Naive thymus-derived CD8-positive, alpha-beta T cell (primary cell): ENCODE results near the gene PCNX1. TPM values are rescaled to one million over a fixed set of nuclear protein-coding genes. Genes with fewer than 3 reads are reported as not detected.
A peak's percentile ranks its signal among the peaks of the same experiment; 100 is the strongest.
"Not testable (repeated sequence)": the region's sequence is repeated elsewhere in the genome, so short reads cannot be mapped to it uniquely, and the experiment has no call there.

ENCODE experiments used
- ATAC-seq, 2 donors: fragments of 150-1000 bp; cut with Tn5 transposase in 1 of 2; sonication (Bioruptor Pico), chemical (Tn5 transposase) in 1 of 2; 1 replicate in 1 of 2; 2 replicates in 1 of 2; pipeline ENCODE4 v1.10.0; 2021; ENCODE audit warnings: mild to moderate bottlenecking in 2 of 2, moderate library complexity in 2 of 2
- POLR2A ChIA-PET: fragments of 350-600 bp; sonication (Branson Sonifier 250); formaldehyde crosslinking; loops from one replicate; lab custom pipeline; 2021; ENCODE audit warnings: antibody characterized with exemption; lab: Charles Lee
- DNase-seq, 10 donors: peaks; one replicate each; pipeline versions ENCODE4 v3.0.0 to v3.0.0-alpha.2; 2020 to 2022
- H3K27ac Mint-ChIP-seq, 10 donors: one replicate each; pipeline ENCODE4 v1.8.0; 2020 to 2022; ENCODE audit warnings: mild to moderate bottlenecking in 10 of 10, mixed read lengths in 10 of 10, moderate library complexity in 4 of 10, inconsistent platforms in 1 of 10
- H3K27me3 Mint-ChIP-seq, 5 donors: one replicate each; pipeline ENCODE4 v1.8.0; 2021 to 2022; ENCODE audit warnings: mixed read lengths in 5 of 5
- H3K36me3 Mint-ChIP-seq, 3 donors: one replicate each; pipeline ENCODE4 v1.8.0; 2020 to 2022; ENCODE audit warnings: mixed read lengths in 3 of 3, mild to moderate bottlenecking in 2 of 3, inconsistent platforms in 1 of 3
- H3K4me1 Mint-ChIP-seq, 4 donors: one replicate each; pipeline ENCODE4 v1.8.0; 2021 to 2022; ENCODE audit warnings: mixed read lengths in 4 of 4
- H3K4me3 Mint-ChIP-seq, 10 donors: one replicate each; pipeline ENCODE4 v1.8.0; 2020 to 2022; ENCODE audit warnings: mild to moderate bottlenecking in 10 of 10, mixed read lengths in 10 of 10, moderate library complexity in 6 of 10, inconsistent platforms in 1 of 10
- H3K9me3 Mint-ChIP-seq, 9 donors: one replicate each; pipeline ENCODE4 v1.8.0; 2020 to 2022; ENCODE audit warnings: mixed read lengths in 9 of 9, mild to moderate bottlenecking in 3 of 9, inconsistent platforms in 1 of 9, moderate library complexity in 1 of 9
- polyA plus RNA-seq, 3 donors: library from polyadenylated mRNA; unstranded; fragments of 300-500 nt; fragmentation: Illumina TruSeq; gene quantifications; one replicate each; pipeline ENCODE4 v1.2.3, GENCODE V29; 2021
- total RNA-seq, 8 experiments: library from RNA in 2 of 8; stranded (reverse) in 2 of 8; gene quantifications; one replicate each; pipeline ENCODE4 v1.2.3 and lab custom pipeline; 2021 to 2026

Gene PCNX1
- total RNA-seq (10 to 100 TPM; 73.7 to 78.6 TPM), polyA plus RNA-seq (1 to 10 TPM; 5.5 to 8.3 (median 7.9) TPM), total RNA-seq (lab: John Stamatoyannopoulos, UW) (133 to 291 (median 265) reads per million in 6 experiments)

GRCh38 chr14:70907176-70907995, at the start of gene PCNX1:
Gene PCNX1, plus strand, starts transcription at chr14:70907459. Its CDS starts 392 bp downstream, at chr14:70907851.
- Mint-ChIP-seq H3K4me1 (peaks cover 18 to 62% (median 54%) of the 10 kb centered on the region in 4 donors), H3K4me3 (peak within 1 kb of the TSS; percentile 79 to 95 (median 92)), H3K27ac (peak within 1 kb of the TSS; percentile 96 to 99 (median 98)), H3K36me3 (no peaks in the 10 kb centered on the region), H3K9me3 (no peaks in the 10 kb centered on the region), H3K27me3 (no peaks in the 10 kb centered on the region)
- POLR2A ChIA-PET = interaction anchor here (0.5 to 4.1 kb wide), 26 partner anchors 8 to 266 kb away, joined by 3 to 71 read pairs (median 8); partner anchors contain the start of genes MAP3K9 and TTC9
- ATAC-seq = peak; percentile 80
- peak; percentile 86 to 96 (median 90) for DNase-seq

DNA sequence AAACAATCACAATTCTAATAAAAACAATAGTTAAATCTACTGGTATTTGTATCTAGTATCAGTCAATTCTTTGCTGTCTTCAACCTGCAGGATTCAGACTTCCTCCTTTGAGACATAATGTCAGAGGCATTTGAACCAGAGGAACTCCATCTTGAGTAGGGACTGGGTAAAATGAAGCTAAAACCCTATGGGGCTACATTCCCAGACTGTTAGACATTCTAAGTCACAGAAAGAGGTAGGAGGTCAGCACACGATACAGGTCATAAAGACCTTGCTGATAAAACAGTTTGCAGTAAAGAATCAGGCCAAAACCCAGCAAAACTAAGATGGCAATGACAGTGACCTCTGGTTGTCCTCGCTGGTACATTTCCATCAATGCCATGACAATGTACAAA, 49.8 kb upstream of the PCNX1 start:
- Mint-ChIP-seq H3K9me3 (peaks cover 0 to 2% (median 0%) of the 10 kb centered on the region in 9 donors), H3K4me3 (no peak overlapping the region), H3K4me1 (no peaks in the 10 kb centered on the region), H3K27ac (no peak overlapping the region), H3K36me3 (no peaks in the 10 kb centered on the region), H3K27me3 (no peaks in the 10 kb centered on the region)
- ATAC-seq (no peak), DNase-seq (no peak)
- POLR2A ChIA-PET = no interaction called here

GRCh38 chr14:70858641-70859040, 48.6 kb upstream of the PCNX1 start:
- no peak for ATAC-seq
- Mint-ChIP-seq H3K27me3 (no peaks in the 10 kb centered on the region), H3K4me3 (no peak overlapping the region), H3K4me1 (peaks cover 0 to 2% (median 0%) of the 10 kb centered on the region in 4 donors), H3K36me3 (no peaks in the 10 kb centered on the region), H3K9me3 (peaks cover 0 to 2% (median 0%) of the 10 kb centered on the region in 9 donors), H3K27ac (no peak overlapping the region)
- POLR2A ChIA-PET = no interaction called here
- DNase-seq = no peak

DNA sequence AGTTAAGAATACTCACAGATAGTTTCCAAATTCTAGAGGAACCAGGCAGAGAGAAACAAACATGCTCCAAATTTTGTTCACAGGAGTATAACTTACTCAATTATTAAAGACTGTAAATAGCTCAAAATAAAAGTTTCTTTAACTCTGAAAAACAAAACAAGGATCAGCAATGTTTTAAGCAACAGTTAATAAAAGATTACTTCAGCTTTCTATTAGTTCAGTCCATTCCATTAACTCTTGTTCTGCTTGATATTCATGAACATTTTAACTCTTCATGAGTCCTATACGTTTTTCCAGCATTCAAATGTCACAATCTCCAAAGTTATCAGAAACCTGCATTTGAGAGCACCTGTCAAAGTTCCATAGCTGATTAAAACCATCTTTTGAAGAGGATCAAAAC, 40.3 kb upstream of the PCNX1 start:
- H3K36me3 Mint-ChIP-seq = peaks cover 0 to 11% (median 7%) of the 10 kb centered on the region in 3 donors

DNA sequence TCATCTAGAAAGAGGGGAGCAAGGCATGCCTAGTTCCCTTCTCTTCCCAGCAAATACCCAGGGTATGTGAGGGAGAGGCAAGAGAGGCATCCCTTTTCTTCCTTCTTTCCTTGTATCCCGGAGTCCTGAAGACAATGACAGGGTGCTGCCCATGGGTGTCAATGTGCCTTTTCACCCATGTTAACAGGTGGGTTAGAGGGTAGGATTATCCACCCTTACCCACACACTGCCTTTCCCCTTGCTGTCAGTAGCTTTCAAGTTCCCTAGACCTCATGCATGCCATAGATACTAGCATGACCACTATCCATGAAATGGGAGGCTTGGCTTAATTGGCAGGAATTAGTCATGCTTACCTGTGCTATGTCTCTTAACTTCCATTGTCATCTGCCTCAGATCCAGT, 36.3 kb upstream of the PCNX1 start:
- H3K27me3 Mint-ChIP-seq = no peaks in the 10 kb centered on the region
- POLR2A ChIA-PET = interaction anchor here (1.0 to 1.6 kb wide), 3 partner anchors 36 to 107 kb away, joined by 3 to 8 read pairs (median 3); partner anchors contain the start of gene PCNX1
- DNase-seq (no peak), ATAC-seq (no peak)
- peaks cover 5 to 20% (median 17%) of the 10 kb centered on the region in 4 donors for H3K4me1 Mint-ChIP-seq
- peaks cover 0 to 11% (median 7%) of the 10 kb centered on the region in 3 donors for H3K36me3 Mint-ChIP-seq
- H3K9me3 Mint-ChIP-seq = peaks cover 0 to 27% (median 8%) of the 10 kb centered on the region in 9 donors
- H3K27ac Mint-ChIP-seq = peak overlapping the region in 6 of 10 donors; percentile 1 to 96 (median 84)
- peak overlapping the region in 2 of 10 donors; percentile 4 to 71 for H3K4me3 Mint-ChIP-seq

More for the DNA sequence above, 40.3 kb upstream of the PCNX1 start:
- ATAC-seq, H3K27ac Mint-ChIP-seq, H3K27me3 Mint-ChIP-seq, POLR2A ChIA-PET, H3K4me3 Mint-ChIP-seq, DNase-seq, H3K4me1 Mint-ChIP-seq: not testable (repeated sequence)
- peaks cover 0 to 27% (median 8%) of the 10 kb centered on the region in 9 donors for H3K9me3 Mint-ChIP-seq

DNA sequence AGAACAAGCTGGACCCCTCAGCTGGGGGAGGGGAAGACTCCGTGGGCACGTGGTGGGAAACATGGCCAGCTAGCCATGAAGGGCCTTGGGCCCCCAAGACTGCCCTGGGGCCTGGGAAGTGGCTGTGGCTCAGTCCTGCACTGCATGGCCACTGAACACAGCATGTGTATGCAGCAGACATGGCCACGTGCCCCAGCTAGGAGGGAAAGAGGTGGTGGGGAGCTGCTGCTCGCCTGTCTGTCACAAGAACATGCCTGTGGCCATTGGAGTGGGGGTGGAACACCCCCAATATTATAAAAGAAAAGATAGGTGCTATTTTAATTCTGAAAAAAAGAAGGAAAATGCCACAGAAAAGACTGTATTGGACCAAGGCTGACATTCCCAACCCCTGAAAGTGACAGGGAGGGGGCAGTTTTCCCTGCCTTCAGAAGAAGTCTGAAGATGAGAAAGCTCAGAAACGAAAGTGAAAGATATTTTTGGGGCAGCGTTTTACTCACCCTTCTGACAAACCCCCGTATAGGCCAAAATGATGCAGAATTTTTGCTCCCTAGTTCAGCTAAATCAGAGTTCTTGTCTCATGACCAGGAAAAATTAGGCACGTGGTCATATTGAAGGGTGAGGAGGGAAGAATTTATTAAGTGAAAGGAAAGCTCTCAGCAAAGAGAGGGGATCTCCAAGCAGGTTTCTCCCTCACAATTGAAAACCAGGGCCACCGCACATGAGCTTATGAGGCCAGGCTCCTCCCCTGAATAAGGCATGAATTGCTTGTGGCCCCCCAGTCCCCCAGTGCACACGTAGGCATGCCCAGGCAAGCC, 35.2 kb upstream of the PCNX1 start:
- POLR2A ChIA-PET = interaction anchor here (0.5 to 1.6 kb wide), 4 partner anchors 35 to 478 kb away, joined by 3 to 8 read pairs (median 4); partner anchors contain the start of gene PCNX1
- Mint-ChIP-seq H3K27ac (peak overlapping the region; percentile 83 to 97 (median 94)), H3K4me1 (peaks cover 5 to 20% (median 17%) of the 10 kb centered on the region in 4 donors), H3K36me3 (peaks cover 0 to 11% (median 7%) of the 10 kb centered on the region in 3 donors), H3K9me3 (peaks cover 0 to 22% (median 8%) of the 10 kb centered on the region in 9 donors), H3K27me3 (no peaks in the 10 kb centered on the region), H3K4me3 (peak overlapping the region; percentile 71 to 85 (median 80))
- DNase-seq = peak in 3 of 10 donors; percentile 20 to 39 (median 24)
- ATAC-seq = peak; percentile 57 to 78

DNA sequence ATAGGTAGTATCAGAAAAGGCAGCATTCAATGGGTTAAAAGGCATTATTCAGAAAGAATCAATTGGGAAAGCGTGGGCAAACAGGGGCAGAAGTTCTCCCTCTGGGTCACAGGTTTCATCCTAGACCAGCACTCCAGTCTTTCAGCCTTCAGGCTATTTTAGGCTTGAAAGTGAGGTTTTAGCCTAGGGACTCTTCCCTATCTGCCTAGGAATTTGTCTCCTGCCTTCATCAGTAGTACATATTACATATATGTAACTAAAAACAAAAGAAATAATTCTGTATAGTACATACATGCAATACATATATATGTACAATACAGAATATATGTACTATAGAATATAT, 34.6 kb upstream of the PCNX1 start:
- no peak for ATAC-seq
- no peak for DNase-seq
- POLR2A ChIA-PET = interaction anchor here (1.4 to 1.6 kb wide), 2 partner anchors 34 to 35 kb away, joined by 8 read pairs; partner anchors contain the start of gene PCNX1
- Mint-ChIP-seq H3K36me3 (peaks cover 0 to 10% (median 7%) of the 10 kb centered on the region in 3 donors), H3K27me3 (no peaks in the 10 kb centered on the region), H3K4me3 (peak overlapping the region; percentile 71 to 85 (median 80)), H3K27ac (peak overlapping the region; percentile 83 to 97 (median 94)), H3K9me3 (peaks cover 0 to 20% (median 8%) of the 10 kb centered on the region in 9 donors), H3K4me1 (peaks cover 5 to 20% (median 17%) of the 10 kb centered on the region in 4 donors)

- peaks cover 0 to 7% (median 6%) of the 10 kb centered on the region in 3 donors for H3K36me3 Mint-ChIP-seq
- peak in 2 of 10 donors; percentile 17 to 34 for DNase-seq
- H3K27me3 Mint-ChIP-seq = no peaks in the 10 kb centered on the region
- peak in 1 of 2 donors; percentile 58 for ATAC-seq
- POLR2A ChIA-PET = interaction anchor here (0.5 to 1.4 kb wide), 2 partner anchors 33 to 834 kb away, joined by 3 to 8 read pairs; partner anchors contain the start of gene PCNX1
- peak overlapping the region in 2 of 10 donors; percentile 70 for H3K4me3 Mint-ChIP-seq
- peaks cover 5 to 20% (median 17%) of the 10 kb centered on the region in 4 donors for H3K4me1 Mint-ChIP-seq
- H3K27ac Mint-ChIP-seq = peak overlapping the region in 6 of 10 donors; percentile 58 to 77 (median 72)
- H3K9me3 Mint-ChIP-seq = peaks cover 0 to 16% (median 6%) of the 10 kb centered on the region in 9 donors
These were observed 33.6 kb upstream of the PCNX1 start for GRCh38 chr14:70873627-70874026.

GRCh38 chr14:70875811-70876460, 31.3 kb upstream of the PCNX1 start:
- peak overlapping the region in 3 of 10 donors; percentile 11 to 39 (median 31) for H3K27ac Mint-ChIP-seq
- H3K27me3 Mint-ChIP-seq, POLR2A ChIA-PET: not testable (repeated sequence)

DNA sequence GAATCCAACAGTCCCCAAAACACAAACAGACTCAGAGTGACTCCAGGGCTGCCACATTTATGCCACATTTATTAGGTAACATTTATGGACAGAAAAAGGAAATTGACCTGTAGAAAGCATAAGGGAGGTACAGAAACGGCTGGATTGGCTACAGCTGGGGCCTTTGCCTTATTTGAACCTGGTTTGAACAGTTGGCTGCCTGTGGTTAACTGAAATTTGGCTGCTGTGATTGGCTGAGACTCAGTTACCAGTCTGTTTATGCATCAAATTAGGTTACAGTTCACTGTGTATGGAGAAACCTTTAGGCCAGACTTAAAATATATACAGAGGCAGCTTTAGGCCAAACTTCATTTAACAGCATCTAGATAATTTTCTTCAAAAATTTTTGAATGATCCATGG, 27.8 kb upstream of the PCNX1 start:
- ATAC-seq (no peak), DNase-seq (no peak)
- H3K9me3 Mint-ChIP-seq = no peaks in the 10 kb centered on the region
- no peak overlapping the region for H3K27ac Mint-ChIP-seq
- POLR2A ChIA-PET = interaction anchor here (1.2 kb wide), 1 partner anchor 70 kb away, joined by 3 read pairs; the partner anchor contains the start of gene MAP3K9
- H3K36me3 Mint-ChIP-seq = no peaks in the 10 kb centered on the region
- peaks cover 12 to 27% (median 22%) of the 10 kb centered on the region in 4 donors for H3K4me1 Mint-ChIP-seq
- H3K27me3 Mint-ChIP-seq = no peaks in the 10 kb centered on the region
- H3K4me3 Mint-ChIP-seq = no peak overlapping the region

More at GRCh38 chr14:70875811-70876460, 31.3 kb upstream of the PCNX1 start:
- not testable (repeated sequence) for ATAC-seq, H3K9me3 Mint-ChIP-seq, H3K4me3 Mint-ChIP-seq, H3K36me3 Mint-ChIP-seq, DNase-seq
- H3K4me1 Mint-ChIP-seq = peaks cover 5 to 20% (median 17%) of the 10 kb centered on the region in 4 donors

- Mint-ChIP-seq H3K4me1 (peaks cover 20 to 41% (median 36%) of the 10 kb centered on the region in 4 donors), H3K27ac (peak overlapping the region in 1 of 10 donors; percentile 8)
- H3K36me3 Mint-ChIP-seq, H3K27me3 Mint-ChIP-seq, H3K9me3 Mint-ChIP-seq, H3K4me3 Mint-ChIP-seq, POLR2A ChIA-PET, ATAC-seq, DNase-seq: not testable (repeated sequence)
These were observed 26.4 kb upstream of the PCNX1 start for GRCh38 chr14:70880888-70881287.
